Activated CD4-positive, alpha-beta T cell treated with anti-CD3 and anti-CD28 coated beads, Interleukin-2, amount 50 U/mL, for 24 hours (primary cell): Measurements from ENCODE around the gene DCUN1D4.

Source experiments
- DNase-seq, 2 donors: peaks; one replicate each; pipeline ENCODE4 v3.0.0-alpha.2; 2020; ENCODE audit warnings: low read depth in 1 of 2, low spot score in 1 of 2

DCUN1D4 gene

GRCh38 chr4:51853027-51853682, 10.2 kb downstream of the DCUN1D4 start:
- no peak for DNase-seq

GRCh38 chr4:51855270-51855669, 12.3 kb downstream of the DCUN1D4 start:
- DNase-seq: no peak

GRCh38 chr4:51855751-51856150, 12.8 kb downstream of the DCUN1D4 start:
- DNase-seq: no peak

- no peak for DNase-seq
These were observed 15.8 kb downstream of the DCUN1D4 start for GRCh38 chr4:51858605-51859202.

GRCh38 chr4:51859476-51860031, 16.6 kb downstream of the DCUN1D4 start:
- no peak for DNase-seq

GRCh38 chr4:51862199-51862598, 19.2 kb downstream of the DCUN1D4 start:
- DNase-seq: no peak

GRCh38 chr4:51862781-51863180, 19.8 kb downstream of the DCUN1D4 start:
- DNase-seq: no peak

GRCh38 chr4:51865717-51866116, 22.8 kb downstream of the DCUN1D4 start:
- DNase-seq: no peak

GRCh38 chr4:51866835-51867234, 23.9 kb downstream of the DCUN1D4 start:
- DNase-seq: no peak

GRCh38 chr4:51867689-51868448, 24.9 kb downstream of the DCUN1D4 start:
- no peak for DNase-seq

- no peak for DNase-seq
These were observed 25.5 kb downstream of the DCUN1D4 start for GRCh38 chr4:51868449-51868847.

GRCh38 chr4:51870441-51871188, 27.7 kb downstream of the DCUN1D4 start:
- no peak for DNase-seq

GRCh38 chr4:51872283-51872997, 29.5 kb downstream of the DCUN1D4 start:
- no peak for DNase-seq

GRCh38 chr4:51874551-51874950, 31.6 kb downstream of the DCUN1D4 start:
- DNase-seq: no peak

GRCh38 chr4:51878431-51878830, 35.5 kb downstream of the DCUN1D4 start:
- no peak for DNase-seq

GRCh38 chr4:51880016-51880915, 37.3 kb downstream of the DCUN1D4 start:
- no peak for DNase-seq

GRCh38 chr4:51884055-51884454, 41.1 kb downstream of the DCUN1D4 start:
- no peak for DNase-seq

- no peak for DNase-seq
These were observed 41.7 kb downstream of the DCUN1D4 start for GRCh38 chr4:51884606-51885005.

- no peak for DNase-seq
These were observed 42.4 kb downstream of the DCUN1D4 start for GRCh38 chr4:51885363-51885762.

- no peak for DNase-seq
These were observed 47.8 kb downstream of the DCUN1D4 start for GRCh38 chr4:51890760-51891159.
